HEK293 (cell line): ENCODE results near the gene MYH3.

Source experiments
- CTCF ChIP-seq: fragments of 450-650 bp; formaldehyde crosslinking; IDR thresholded peaks from 2 replicates; pipeline ENCODE4 v1.5.1; 2016; ENCODE audit warnings: missing biosample characterization, missing genetic modification characterization
- YY1 ChIP-seq: fragments of 450-650 bp; formaldehyde crosslinking; IDR thresholded peaks from 2 replicates; pipeline ENCODE4 v1.5.1; 2018; ENCODE audit warnings: missing biosample characterization, missing genetic modification characterization
- ZNF138 ChIP-seq: fragments of 450-650 bp; formaldehyde crosslinking; IDR thresholded peaks from 2 replicates; pipeline ENCODE4 v1.5.1; 2016; ENCODE audit warnings: missing biosample characterization, missing genetic modification characterization, borderline replicate concordance
- ZNF23 ChIP-seq: fragments of 450-650 bp; formaldehyde crosslinking; IDR thresholded peaks from 2 replicates; pipeline ENCODE4 v1.5.1; 2016; ENCODE audit warnings: missing biosample characterization, missing genetic modification characterization, borderline replicate concordance
- ZNF416 ChIP-seq: fragments of 450-650 bp; formaldehyde crosslinking; IDR thresholded peaks from 2 replicates; pipeline ENCODE4 v1.5.1; 2016; ENCODE audit warnings: missing biosample characterization, missing genetic modification characterization
- ZNF473 ChIP-seq: fragments of 450-650 bp; formaldehyde crosslinking; IDR thresholded peaks from 2 replicates; pipeline ENCODE4 v1.5.1; 2017; ENCODE audit warnings: missing biosample characterization, missing genetic modification characterization

GRCh38 chr17:10600571-10600970 is 56.5 kb downstream of the MYH3 start:
- TF ChIP-seq ZNF416 (tag by site-specific recombination) (no peak), ZNF473 (no peak), YY1 (tag by site-specific recombination) (no peak), CTCF (tag by site-specific recombination) (no peak), ZNF23 (no peak), ZNF138 (tag by site-specific recombination) (no peak)
